ENCODE results near the gene CLCNKA. TPM values are rescaled to one million over a fixed set of nuclear protein-coding genes. Genes with fewer than 3 reads are reported as not detected.
"Not testable (repeated sequence)": the region's sequence is repeated elsewhere in the genome, so short reads cannot be mapped to it uniquely, and the experiment has no call there.

Gene CLCNKA
- total RNA-seq, 1 experiment from 2014 or later: not detected

- ChIA-PET POLR2A (ENCODE audit: unreplicated experiment) (no interaction called here), CTCF (no interaction called here)
- no peak overlapping the region for H2AFZ ChIP-seq (ENCODE audit: low read length)
- no peaks in the 10 kb centered on the region for H3K27me3 ChIP-seq (ENCODE audit: low read length)
- no peaks in the 10 kb centered on the region for H3K79me2 ChIP-seq (ENCODE audit: low read length)
- no peak overlapping the region for H3K9ac ChIP-seq (ENCODE audit: low read length)
- no peaks in the 10 kb centered on the region for H3K36me3 ChIP-seq (ENCODE audit: low read depth, low read length)
- no peaks in the 10 kb centered on the region for H3K4me1 ChIP-seq (ENCODE audit: insufficient read depth, low read length)
- H4K20me1 ChIP-seq (ENCODE audit: low read length): no peaks in the 10 kb centered on the region
- TF ChIP-seq EZH2phosphoT487 (IDR thresholded peaks at IDR 0.05; ENCODE audit: borderline replicate concordance, low read length) (no peak), EZH2 (IDR thresholded peaks at IDR 0.05; ENCODE audit: low read length, unreplicated experiment) (no peak)
- TF ChIP-seq, protein P1, sequence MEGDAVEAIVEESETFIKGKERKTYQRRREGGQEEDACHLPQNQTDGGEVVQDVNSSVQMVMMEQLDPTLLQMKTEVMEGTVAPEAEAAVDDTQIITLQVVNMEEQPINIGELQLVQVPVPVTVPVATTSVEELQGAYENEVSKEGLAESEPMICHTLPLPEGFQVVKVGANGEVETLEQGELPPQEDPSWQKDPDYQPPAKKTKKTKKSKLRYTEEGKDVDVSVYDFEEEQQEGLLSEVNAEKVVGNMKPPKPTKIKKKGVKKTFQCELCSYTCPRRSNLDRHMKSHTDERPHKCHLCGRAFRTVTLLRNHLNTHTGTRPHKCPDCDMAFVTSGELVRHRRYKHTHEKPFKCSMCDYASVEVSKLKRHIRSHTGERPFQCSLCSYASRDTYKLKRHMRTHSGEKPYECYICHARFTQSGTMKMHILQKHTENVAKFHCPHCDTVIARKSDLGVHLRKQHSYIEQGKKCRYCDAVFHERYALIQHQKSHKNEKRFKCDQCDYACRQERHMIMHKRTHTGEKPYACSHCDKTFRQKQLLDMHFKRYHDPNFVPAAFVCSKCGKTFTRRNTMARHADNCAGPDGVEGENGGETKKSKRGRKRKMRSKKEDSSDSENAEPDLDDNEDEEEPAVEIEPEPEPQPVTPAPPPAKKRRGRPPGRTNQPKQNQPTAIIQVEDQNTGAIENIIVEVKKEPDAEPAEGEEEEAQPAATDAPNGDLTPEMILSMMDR (conservative IDR thresholded peaks at IDR 0.05; ENCODE audit: low read depth, low read length): no peak
- ATAC-seq (no peak), DNase-seq (no peak)
- intact Hi-C loops (cut with micrococcal nuclease): no loop called here
- H3K9me3 ChIP-seq (ENCODE audit: low read length): no peaks in the 10 kb centered on the region
- no peaks in the 10 kb centered on the region for H3K9me2 ChIP-seq (replicated peaks; ENCODE audit: low read length)
- H3K4me3 ChIP-seq (ENCODE audit: low read length): no peak overlapping the region
- no peaks in the 10 kb centered on the region for H3F3A ChIP-seq (ENCODE audit: low read length, unreplicated experiment)
- no peak overlapping the region for H3K27ac ChIP-seq (ENCODE audit: low read length)
- BruUV-seq (replicated peaks): no TSS peak
- H3K4me2 ChIP-seq (ENCODE audit: low read length): no peak overlapping the region
These were observed 2.8 kb upstream of the CLCNKA start for GRCh38 chr1:16018749-16019643.

DNA sequence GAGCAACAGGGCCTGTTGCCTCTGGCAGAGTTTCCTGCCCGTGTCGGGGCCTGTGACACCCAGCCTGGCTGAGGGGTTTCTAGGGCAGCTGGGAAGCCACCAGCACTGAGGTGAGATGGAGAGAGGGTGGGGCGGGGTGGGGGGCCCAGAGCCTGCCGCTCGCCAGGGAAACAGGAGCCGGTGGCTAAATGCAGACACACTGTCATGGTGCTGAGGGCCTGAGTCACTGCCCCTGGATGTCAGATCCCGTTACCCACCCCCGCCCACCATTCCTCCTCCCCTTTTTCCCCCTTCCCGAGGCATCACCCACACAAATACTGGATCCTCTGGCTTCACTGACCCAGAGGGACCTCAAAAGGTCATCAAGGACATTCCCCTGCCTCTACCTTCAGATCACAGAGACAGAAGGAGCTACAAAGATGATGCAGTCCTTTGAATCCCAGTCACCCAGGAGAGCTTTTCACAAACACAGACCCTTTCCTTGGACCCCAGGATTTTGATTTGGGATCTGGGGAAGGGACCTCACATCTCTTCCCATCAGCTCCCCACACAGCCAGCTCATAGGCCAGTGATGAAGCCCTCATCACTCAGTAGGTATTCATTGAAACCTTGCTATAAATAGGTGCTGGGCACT lies 2.1 kb upstream of the CLCNKA start:
- ATAC-seq: no peak
- Histone ChIP-seq H3K36me3 (ENCODE audit: low read depth, low read length) (no peaks in the 10 kb centered on the region), H3K9me3 (ENCODE audit: low read length) (no peaks in the 10 kb centered on the region), H3K4me3 (ENCODE audit: low read length) (no peak overlapping the region), H3K4me2 (ENCODE audit: low read length) (no peak overlapping the region), H3K27ac (ENCODE audit: low read length) (no peak overlapping the region), H3K79me2 (ENCODE audit: low read length) (no peaks in the 10 kb centered on the region), H4K20me1 (ENCODE audit: low read length) (no peaks in the 10 kb centered on the region), H3K4me1 (ENCODE audit: insufficient read depth, low read length) (no peaks in the 10 kb centered on the region), H2AFZ (ENCODE audit: low read length) (no peak overlapping the region), H3K9ac (ENCODE audit: low read length) (no peak overlapping the region), H3K27me3 (ENCODE audit: low read length) (no peaks in the 10 kb centered on the region), H3F3A (ENCODE audit: low read length, unreplicated experiment) (no peaks in the 10 kb centered on the region), H3K9me2 (replicated peaks; ENCODE audit: low read length) (no peaks in the 10 kb centered on the region)
- intact Hi-C loops (cut with micrococcal nuclease): no loop called here
- no peak for DNase-seq
- ChIA-PET CTCF (no interaction called here), POLR2A (ENCODE audit: unreplicated experiment) (no interaction called here)
- BruUV-seq (replicated peaks): no TSS peak
- TF ChIP-seq EZH2phosphoT487 (IDR thresholded peaks at IDR 0.05; ENCODE audit: borderline replicate concordance, low read length) (no peak), EZH2 (IDR thresholded peaks at IDR 0.05; ENCODE audit: low read length, unreplicated experiment) (no peak)
- TF ChIP-seq, protein P1 (conservative IDR thresholded peaks at IDR 0.05; ENCODE audit: low read depth, low read length): no peak

DNA sequence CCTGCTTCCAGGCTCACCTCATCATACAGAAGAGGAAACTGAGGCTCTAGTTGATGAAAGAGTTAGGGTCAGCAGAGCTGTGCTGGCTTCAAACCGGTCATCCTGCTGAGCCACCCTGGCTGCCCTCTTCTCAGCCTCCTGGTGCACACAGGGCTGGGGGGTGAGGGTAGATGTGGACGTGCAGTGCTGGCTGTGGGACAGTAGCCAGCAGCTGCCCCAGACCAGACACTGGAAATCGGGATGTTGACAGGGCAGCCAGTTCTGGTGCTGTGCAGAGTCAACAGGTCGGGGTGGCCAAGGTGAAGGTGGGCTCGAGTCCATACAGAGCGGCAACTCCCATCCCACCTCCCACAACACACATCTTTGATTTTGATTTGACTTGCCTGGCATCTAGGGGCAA lies 1.5 kb upstream of the CLCNKA start:
- no peak overlapping the region for H3K27ac ChIP-seq (ENCODE audit: low read length)
- H3K9me2 ChIP-seq (replicated peaks; ENCODE audit: low read length): no peaks in the 10 kb centered on the region
- H3K27me3 ChIP-seq (ENCODE audit: low read length): no peaks in the 10 kb centered on the region
- H2AFZ ChIP-seq (ENCODE audit: low read length): no peak overlapping the region
- DNase-seq (no peak), ATAC-seq (no peak)
- ChIA-PET POLR2A (ENCODE audit: unreplicated experiment) (interaction anchor here (0.6 kb wide), 1 partner anchor 273 kb away, joined by 3 read pairs; no protein-coding TSS in a partner anchor), CTCF (no interaction called here)
- H3K9me3 ChIP-seq (ENCODE audit: low read length): no peaks in the 10 kb centered on the region
- H3K4me3 ChIP-seq (ENCODE audit: low read length): no peak overlapping the region
- intact Hi-C loops (cut with micrococcal nuclease): no loop called here
- no peaks in the 10 kb centered on the region for H4K20me1 ChIP-seq (ENCODE audit: low read length)
- H3K9ac ChIP-seq (ENCODE audit: low read length): no peak overlapping the region
- no peaks in the 10 kb centered on the region for H3K4me1 ChIP-seq (ENCODE audit: insufficient read depth, low read length)
- no peaks in the 10 kb centered on the region for H3K79me2 ChIP-seq (ENCODE audit: low read length)
- no peaks in the 10 kb centered on the region for H3F3A ChIP-seq (ENCODE audit: low read length, unreplicated experiment)
- no peak overlapping the region for H3K4me2 ChIP-seq (ENCODE audit: low read length)
- no peaks in the 10 kb centered on the region for H3K36me3 ChIP-seq (ENCODE audit: low read depth, low read length)
- BruUV-seq (replicated peaks): no TSS peak
- TF ChIP-seq, protein P1 (conservative IDR thresholded peaks at IDR 0.05; ENCODE audit: low read depth, low read length): no peak
- no peak for TF ChIP-seq EZH2phosphoT487 (IDR thresholded peaks at IDR 0.05; ENCODE audit: borderline replicate concordance, low read length)
- no peak for TF ChIP-seq EZH2 (IDR thresholded peaks at IDR 0.05; ENCODE audit: low read length, unreplicated experiment)

- H3K4me1 ChIP-seq (ENCODE audit: insufficient read depth, low read length); DNase-seq; BruUV-seq (replicated peaks); H2AFZ ChIP-seq (ENCODE audit: low read length); H3K79me2 ChIP-seq (ENCODE audit: low read length); H3K4me2 ChIP-seq (ENCODE audit: low read length); CTCF ChIA-PET; H3K4me3 ChIP-seq (ENCODE audit: low read length); H4K20me1 ChIP-seq (ENCODE audit: low read length); H3K36me3 ChIP-seq (ENCODE audit: low read depth, low read length); H3K9me2 ChIP-seq (replicated peaks; ENCODE audit: low read length); intact Hi-C loops (cut with micrococcal nuclease); ATAC-seq; H3F3A ChIP-seq (ENCODE audit: low read length, unreplicated experiment); H3K9ac ChIP-seq (ENCODE audit: low read length); H3K9me3 ChIP-seq (ENCODE audit: low read length); H3K27me3 ChIP-seq (ENCODE audit: low read length); H3K27ac ChIP-seq (ENCODE audit: low read length): not testable (repeated sequence)
- POLR2A ChIA-PET (ENCODE audit: unreplicated experiment): interaction anchor here (0.6 kb wide), 1 partner anchor 272 kb away, joined by 3 read pairs; no protein-coding TSS in a partner anchor
These were observed 958 bp upstream of the CLCNKA start for GRCh38 chr1:16020878-16021277.

All from PC-3 (cell line).